IMR-90 (cell line): ENCODE measurements around the gene PRPF6. TPM values are rescaled to one million over a fixed set of nuclear protein-coding genes. Genes with fewer than 3 reads are reported as not detected.

Source experiments
- ATAC-seq: fragments of 200-7000 bp; cut with Tn5 transposase; 2 replicates; pipeline ENCODE4 v1.9.1; 2020; ENCODE audit warnings: low read depth, mild to moderate bottlenecking, moderate library complexity
- BruUV-seq: library from RNA; stranded (reverse); fragments of 400-500 nt; replicated peaks from 2 replicates; lab custom pipeline; 2021; lab: Mats Ljungman, UMichigan
- CTCF ChIA-PET: fragments of 300-600 bp; formaldehyde crosslinking; extraction: SDS; loops from one replicate; lab custom pipeline; 2021; ENCODE audit warnings: antibody characterized with exemption; lab: Yijun Ruan, JAX
- POLR2A ChIA-PET: fragments of 300-600 bp; sonication (Branson Sonifier 250); formaldehyde crosslinking; loops from one replicate; lab custom pipeline; 2022; ENCODE audit warnings: antibody characterized with exemption; ENCODE audit not compliant: unreplicated experiment; lab: Charles Lee
- DNase-seq: peaks from one replicate; pipeline ENCODE4 v3.0.0; 2013
- H2AFZ ChIP-seq: replicated peaks from 2 replicates; pipeline ENCODE3; 2013; ENCODE audit warnings: low read length, mild to moderate bottlenecking; ENCODE audit not compliant: poor library complexity
- H2AK5ac ChIP-seq: 2 replicates; pipeline ENCODE4 v1.6.1; 2013; ENCODE audit warnings: low read depth, low read length, inconsistent platforms
- H2AK9ac ChIP-seq: replicated peaks from 2 replicates; pipeline ENCODE3; 2013; ENCODE audit warnings: mild to moderate bottlenecking, low read depth, low read length, moderate library complexity; ENCODE audit not compliant: poor library complexity
- H2BK120ac ChIP-seq: 2 replicates; pipeline ENCODE4 v1.6.1; 2013; ENCODE audit warnings: low read depth, low read length, inconsistent platforms
- H2BK15ac ChIP-seq: 3 replicates; pipeline ENCODE4 v1.6.1; 2013; ENCODE audit warnings: low read depth, low read length, inconsistent platforms
- H2BK20ac ChIP-seq: 2 replicates; pipeline ENCODE4 v1.6.1; 2013; ENCODE audit warnings: low read depth, mild to moderate bottlenecking, inconsistent platforms, low read length, moderate library complexity
- H2BK5ac ChIP-seq: 2 replicates; pipeline ENCODE4 v1.6.1; 2013; ENCODE audit warnings: mild to moderate bottlenecking, low read depth, low read length, inconsistent platforms; ENCODE audit not compliant: poor library complexity, severe bottlenecking
- H3K14ac ChIP-seq: replicated peaks from 2 replicates; pipeline ENCODE4 v1.6.1; 2013; ENCODE audit warnings: low read depth, low read length, inconsistent platforms
- H3K18ac ChIP-seq: 2 replicates; pipeline ENCODE4 v1.6.1; 2013; ENCODE audit warnings: low read depth, low read length, control low read depth
- H3K23ac ChIP-seq: 2 replicates; pipeline ENCODE4 v1.6.1; 2013; ENCODE audit warnings: low read depth, low read length, inconsistent platforms
- H3K27ac ChIP-seq: 2 replicates; pipeline ENCODE4 v1.5.1; 2013; ENCODE audit warnings: mild to moderate bottlenecking, control low read depth, low read length; ENCODE audit not compliant: insufficient read depth
- H3K27me3 ChIP-seq: 2 replicates; pipeline ENCODE4 v1.6.1; 2013; ENCODE audit warnings: low read length; ENCODE audit not compliant: control insufficient read depth, insufficient read depth
- H3K36me3 ChIP-seq: 2 replicates; pipeline ENCODE4 v1.6.1; 2013; ENCODE audit warnings: low read length, mixed read lengths; ENCODE audit not compliant: control insufficient read depth, insufficient read depth
- H3K4ac ChIP-seq: 2 replicates; pipeline ENCODE4 v1.6.1; 2013; ENCODE audit warnings: low read depth, low read length, inconsistent platforms
- H3K4me1 ChIP-seq: 2 replicates; pipeline ENCODE4 v1.6.1; 2013; ENCODE audit warnings: low read length, mixed read lengths; ENCODE audit not compliant: control insufficient read depth, insufficient read depth
- H3K4me2 ChIP-seq: 2 replicates; pipeline ENCODE4 v1.6.1; 2013; ENCODE audit warnings: low read depth, mild to moderate bottlenecking, control low read depth, low read length, moderate library complexity
- H3K4me3 ChIP-seq: 2 replicates; pipeline ENCODE4 v1.5.1; 2013; ENCODE audit warnings: low read depth, mild to moderate bottlenecking, control low read depth, low read length, moderate library complexity; ENCODE audit not compliant: insufficient read depth
- H3K56ac ChIP-seq: 2 replicates; pipeline ENCODE4 v1.6.1; 2013; ENCODE audit warnings: low read length, inconsistent platforms; ENCODE audit not compliant: insufficient read depth; ENCODE audit errors: extremely low read depth
- H3K79me1 ChIP-seq, 2 experiments: 2 replicates each; pipeline ENCODE4 v1.6.1; 2013; ENCODE audit warnings: low read length in 2 of 2, inconsistent platforms in 1 of 2, low read depth in 1 of 2
- H3K9ac ChIP-seq: 2 replicates; pipeline ENCODE4 v1.6.1; 2013; ENCODE audit warnings: low read depth, low read length, control low read depth
- H3K9me1 ChIP-seq: 2 replicates; pipeline ENCODE4 v1.6.1; 2013; ENCODE audit warnings: low read length, inconsistent platforms; ENCODE audit not compliant: insufficient read depth
- H3K9me3 ChIP-seq: 2 replicates; pipeline ENCODE4 v1.6.1; 2013; ENCODE audit warnings: low read length; ENCODE audit not compliant: control insufficient read depth, insufficient read depth
- H4K20me1 ChIP-seq: 2 replicates; pipeline ENCODE4 v1.6.1; 2013; ENCODE audit warnings: low read length, inconsistent platforms; ENCODE audit not compliant: insufficient read depth
- H4K5ac ChIP-seq: 2 replicates; pipeline ENCODE4 v1.6.1; 2013; ENCODE audit warnings: mild to moderate bottlenecking, low read depth, low read length, control low read depth
- H4K8ac ChIP-seq, 2 experiments: 2 replicates each; pipeline ENCODE4 v1.6.1; 2013; ENCODE audit warnings: low read depth in 2 of 2, low read length in 2 of 2, control low read depth in 1 of 2, inconsistent platforms in 1 of 2
- H4K91ac ChIP-seq: 2 replicates; pipeline ENCODE4 v1.6.1; 2013; ENCODE audit warnings: low read depth, low read length, inconsistent platforms; ENCODE audit not compliant: insufficient read depth
- BHLHE40 ChIP-seq: fragments of 150-350 bp; IDR thresholded peaks from 2 replicates; pipeline ENCODE4 v1.6.1; 2016; ENCODE audit warnings: mild to moderate bottlenecking, low read depth, low read length
- CEBPB ChIP-seq: IDR thresholded peaks from 2 replicates; pipeline ENCODE4 v1.6.1; 2012; ENCODE audit warnings: low read depth, low read length, improper control_type of control experiment
- CHD1 ChIP-seq: IDR thresholded peaks from 2 replicates; pipeline ENCODE4 v1.6.1; 2012; ENCODE audit warnings: low read depth, low read length, improper control_type of control experiment
- ELK1 ChIP-seq: fragments of 150-350 bp; IDR thresholded peaks from 2 replicates; pipeline ENCODE4 v1.6.1; 2016; ENCODE audit warnings: low read depth, mild to moderate bottlenecking, low read length, moderate library complexity, borderline replicate concordance
- FOS ChIP-seq: fragments of 150-350 bp; IDR thresholded peaks from 2 replicates; pipeline ENCODE4 v1.6.1; 2016; ENCODE audit warnings: low read depth, low read length
- MAFK ChIP-seq: IDR thresholded peaks from 2 replicates; pipeline ENCODE4 v1.6.1; 2012; ENCODE audit warnings: low read depth, low read length, improper control_type of control experiment
- MAZ ChIP-seq: IDR thresholded peaks from 2 replicates; pipeline ENCODE4 v1.6.1; 2012; ENCODE audit warnings: low read depth, mild to moderate bottlenecking, low read length, improper control_type of control experiment, moderate library complexity, borderline replicate concordance
- MXI1 ChIP-seq: IDR thresholded peaks from 2 replicates; pipeline ENCODE4 v1.6.1; 2012; ENCODE audit warnings: low read depth, mild to moderate bottlenecking, low read length, moderate library complexity, borderline replicate concordance
- POLR2A ChIP-seq: IDR thresholded peaks from 2 replicates; pipeline ENCODE4 v1.6.1; 2012; ENCODE audit warnings: mild to moderate bottlenecking, low read depth, low read length
- RAD21 ChIP-seq: IDR thresholded peaks from 2 replicates; pipeline ENCODE4 v1.6.1; 2012; ENCODE audit warnings: low read length, improper control_type of control experiment
- RCOR1 ChIP-seq: IDR thresholded peaks from 2 replicates; pipeline ENCODE4 v1.6.1; 2012; ENCODE audit warnings: mild to moderate bottlenecking, low read length, improper control_type of control experiment; ENCODE audit not compliant: insufficient replicate concordance
- RFX5 ChIP-seq: IDR thresholded peaks from 2 replicates; pipeline ENCODE4 v1.8.0; 2012; ENCODE audit warnings: low read depth, mild to moderate bottlenecking, low read length, moderate library complexity
- USF2 ChIP-seq: fragments of 150-350 bp; IDR thresholded peaks from 2 replicates; pipeline ENCODE4 v1.6.1; 2017; ENCODE audit warnings: mild to moderate bottlenecking, antibody characterized with exemption, low read length, low read depth
- WGBS, 2 experiments: methylation state at CpG; one replicate each; pipeline versions ENCODE4 v1.1.5 to v1.1.7; 2013; ENCODE audit warnings: missing lambda C conversion rate in 2 of 2; ENCODE audit not compliant: insufficient read length in 1 of 2; ENCODE audit errors: extremely low coverage in 2 of 2; 5-methylcytosine and 5-hydroxymethylcytosine counted together
- dilution Hi-C: fragments of 300-500 bp; cut with HindIII; formaldehyde crosslinking; loops from one replicate; pipeline ENCODE4 v1.14.3; 2018; ENCODE audit warnings: low sequenced_read_pairs; ENCODE audit not compliant: unreplicated experiment
- in situ Hi-C: fragments of 300-500 bp; cut with MboI; formaldehyde crosslinking; loops from 3 replicates; pipeline ENCODE4 v1.14.3; 2019; ENCODE audit warnings: low sequenced_read_pairs, inconsistent platforms, mixed read lengths
- intact Hi-C: fragments of 100-400 bp; cut with micrococcal nuclease; formaldehyde crosslinking; loops from 2 replicates; pipeline ENCODE4 v1.10.0; 2022
- polyA plus RNA-seq, 3 experiments: library from polyadenylated mRNA; depleted of rRNA; stranded (reverse); fragments of >200 nt; gene quantifications; 2 replicates each; pipeline ENCODE4 v1.2.3, GENCODE V29; 2012; ENCODE audit warnings: low replicate concordance in 1 of 3
- total RNA-seq: library from RNA; depleted of rRNA; stranded (reverse); fragments of >200 nt; gene quantifications from 2 replicates; pipeline ENCODE4 v1.2.3, GENCODE V29; 2012
- TF ChIP-seq, protein P1 (sequence below): conservative IDR thresholded peaks from 2 replicates; pipeline ENCODE4 v1.5.1; 2012; ENCODE audit warnings: mild to moderate bottlenecking, low read depth, low read length, improper control_type of control experiment

Gene PRPF6
- total and polyA plus RNA-seq, 2 of the 4 experiments (the other 2 are of a cell fraction) = 43.5 to 71.3 TPM

- Histone ChIP-seq H3K23ac (no peak overlapping the region), H3K36me3 (no peaks in the 10 kb centered on the region), H2BK120ac (no peak overlapping the region), H2AK5ac (no peak overlapping the region), H4K5ac (no peak overlapping the region), H4K20me1 (no peaks in the 10 kb centered on the region; the same call in 1 of the 2 replicates), H3K79me1 (no peaks in the 10 kb centered on the region), H3K27me3 (peaks cover 61% of the 10 kb centered on the region), H3K18ac (no peak overlapping the region), H4K91ac (no peak overlapping the region), H2AK9ac (peak overlapping the region; percentile 42), H2AFZ (no peak overlapping the region), H2BK15ac (no peak overlapping the region), H3K27ac (no peak overlapping the region), H3K9me1 (no peaks in the 10 kb centered on the region), H3K14ac (no peak overlapping the region), H3K9ac (no peak overlapping the region), H3K4me2 (no peak overlapping the region), H3K56ac (no peak overlapping the region), H3K9me3 (no peaks in the 10 kb centered on the region), H3K4me3 (no peak overlapping the region), H3K4ac (no peak overlapping the region), H2BK20ac (no peak overlapping the region), H2BK5ac (no peak overlapping the region), H3K4me1 (no peaks in the 10 kb centered on the region; the same call in 1 of the 2 replicates), H4K8ac (no peak overlapping the region)
- BruUV-seq = no TSS peak
- in situ Hi-C loops (no loop called here), dilution Hi-C loops (no loop called here), intact Hi-C loops (no loop called here)
- ATAC-seq (no peak), DNase-seq (no peak)
- ChIA-PET CTCF (no interaction called here), POLR2A (no interaction called here)
- no CpG with 5 or more reads among the region's 23 CpGs for WGBS, 2 experiments
- TF ChIP-seq RCOR1 (no peak), RAD21 (no peak), POLR2A (no peak), ELK1 (no peak), MAZ (no peak), MXI1 (no peak), CEBPB (no peak), RFX5 (no peak), CHD1 (no peak), USF2 (no peak), MAFK (no peak), BHLHE40 (no peak), FOS (no peak)
- TF ChIP-seq, protein P1, sequence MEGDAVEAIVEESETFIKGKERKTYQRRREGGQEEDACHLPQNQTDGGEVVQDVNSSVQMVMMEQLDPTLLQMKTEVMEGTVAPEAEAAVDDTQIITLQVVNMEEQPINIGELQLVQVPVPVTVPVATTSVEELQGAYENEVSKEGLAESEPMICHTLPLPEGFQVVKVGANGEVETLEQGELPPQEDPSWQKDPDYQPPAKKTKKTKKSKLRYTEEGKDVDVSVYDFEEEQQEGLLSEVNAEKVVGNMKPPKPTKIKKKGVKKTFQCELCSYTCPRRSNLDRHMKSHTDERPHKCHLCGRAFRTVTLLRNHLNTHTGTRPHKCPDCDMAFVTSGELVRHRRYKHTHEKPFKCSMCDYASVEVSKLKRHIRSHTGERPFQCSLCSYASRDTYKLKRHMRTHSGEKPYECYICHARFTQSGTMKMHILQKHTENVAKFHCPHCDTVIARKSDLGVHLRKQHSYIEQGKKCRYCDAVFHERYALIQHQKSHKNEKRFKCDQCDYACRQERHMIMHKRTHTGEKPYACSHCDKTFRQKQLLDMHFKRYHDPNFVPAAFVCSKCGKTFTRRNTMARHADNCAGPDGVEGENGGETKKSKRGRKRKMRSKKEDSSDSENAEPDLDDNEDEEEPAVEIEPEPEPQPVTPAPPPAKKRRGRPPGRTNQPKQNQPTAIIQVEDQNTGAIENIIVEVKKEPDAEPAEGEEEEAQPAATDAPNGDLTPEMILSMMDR = no peak
Measured at GRCh38 chr20:64050261-64051032, 69.5 kb downstream of the PRPF6 start.
